NT2/D1 (cell line): ENCODE data around the gene NBEAL1.
"Not testable (repeated sequence)": the region's sequence is repeated elsewhere in the genome, so short reads cannot be mapped to it uniquely, and the experiment has no call there.

Experiments
- DNase-seq: peaks from one replicate; pipeline ENCODE4 v3.0.0-alpha.2; 2011; ENCODE audit warnings: low read depth, low spot score
- H3K27me3 ChIP-seq: 2 replicates; pipeline ENCODE4 v1.6.0; 2011; ENCODE audit warnings: mild to moderate bottlenecking; ENCODE audit not compliant: insufficient read length, insufficient read depth
- H3K36me3 ChIP-seq: 2 replicates; pipeline ENCODE4 v1.6.1; 2011; ENCODE audit warnings: mild to moderate bottlenecking, low read length, mixed read lengths; ENCODE audit not compliant: insufficient read depth, insufficient read length
- H3K4me1 ChIP-seq: 2 replicates; pipeline ENCODE4 v1.5.1; 2011; ENCODE audit not compliant: insufficient read depth, insufficient read length
- H3K4me3 ChIP-seq: 2 replicates; pipeline ENCODE4 v1.5.1; 2011; ENCODE audit warnings: low read depth; ENCODE audit not compliant: insufficient read length
- H3K9ac ChIP-seq: 2 replicates; pipeline ENCODE4 v1.6.0; 2011; ENCODE audit warnings: low read depth; ENCODE audit not compliant: insufficient read length
- H3K9me3 ChIP-seq: 2 replicates; pipeline ENCODE4 v1.5.1; 2011; ENCODE audit warnings: mild to moderate bottlenecking, low read length; ENCODE audit not compliant: insufficient read depth
- SUZ12 ChIP-seq: IDR thresholded peaks from 2 replicates; pipeline ENCODE4 v1.6.1; 2011; ENCODE audit not compliant: insufficient read length, insufficient read depth; ENCODE audit errors: extremely low read depth
- YY1 ChIP-seq: IDR thresholded peaks from 2 replicates; pipeline ENCODE4 v1.6.1; 2011; ENCODE audit not compliant: insufficient read length, insufficient read depth
- ZNF274 ChIP-seq: IDR thresholded peaks from 2 replicates; pipeline ENCODE4 v1.6.1; 2011; ENCODE audit warnings: mild to moderate bottlenecking, low read depth, low read length

NBEAL1 gene

GRCh38 chr2:203200866-203201265 is 186.2 kb downstream of the NBEAL1 start:
- no peak overlapping the region for H3K4me3 ChIP-seq
- TF ChIP-seq YY1 = no peak
- TF ChIP-seq SUZ12 = no peak
- H3K9me3 ChIP-seq = peaks cover 4% of the 10 kb centered on the region
- H3K9ac ChIP-seq = no peak overlapping the region
- no peaks in the 10 kb centered on the region for H3K4me1 ChIP-seq
- peaks cover 22% of the 10 kb centered on the region for H3K36me3 ChIP-seq
- H3K27me3 ChIP-seq = no peaks in the 10 kb centered on the region
- no peak for DNase-seq

GRCh38 chr2:203201426-203201825 is 186.8 kb downstream of the NBEAL1 start:
- no peak overlapping the region for H3K4me3 ChIP-seq
- DNase-seq = no peak
- H3K9me3 ChIP-seq = peaks cover 8% of the 10 kb centered on the region
- H3K9ac ChIP-seq = no peak overlapping the region
- no peak for TF ChIP-seq ZNF274
- TF ChIP-seq SUZ12 = no peak
- TF ChIP-seq YY1 = no peak
- peaks cover 24% of the 10 kb centered on the region for H3K36me3 ChIP-seq
- H3K4me1 ChIP-seq = no peaks in the 10 kb centered on the region
- H3K27me3 ChIP-seq = no peaks in the 10 kb centered on the region

GRCh38 chr2:203209538-203209937 is 194.9 kb downstream of the NBEAL1 start:
- Histone ChIP-seq H3K4me1 (no peaks in the 10 kb centered on the region), H3K9me3 (peaks cover 8% of the 10 kb centered on the region), H3K27me3 (no peaks in the 10 kb centered on the region), H3K4me3 (no peak overlapping the region), H3K36me3 (peaks cover 23% of the 10 kb centered on the region), H3K9ac (no peak overlapping the region)
- no peak for DNase-seq
- TF ChIP-seq ZNF274 (no peak), SUZ12 (no peak), YY1 (no peak)

- Histone ChIP-seq H3K36me3 (no peaks in the 10 kb centered on the region), H3K9ac (no peak overlapping the region), H3K27me3 (no peaks in the 10 kb centered on the region), H3K9me3 (peaks cover 8% of the 10 kb centered on the region; the same call in 1 of the 2 replicates), H3K4me1 (no peaks in the 10 kb centered on the region), H3K4me3 (no peak overlapping the region)
- TF ChIP-seq YY1 (no peak), ZNF274 (no peak), SUZ12 (no peak)
- DNase-seq = peak; percentile 13
These were observed 210.9 kb downstream of the NBEAL1 start for GRCh38 chr2:203225423-203226039.

GRCh38 chr2:203229674-203230073 is 215.0 kb downstream of the NBEAL1 start:
- not testable (repeated sequence) for H3K27me3 ChIP-seq, H3K4me3 ChIP-seq, H3K9me3 ChIP-seq, H3K9ac ChIP-seq, DNase-seq, H3K36me3 ChIP-seq, H3K4me1 ChIP-seq

GRCh38 chr2:203237346-203238238 is 222.9 kb downstream of the NBEAL1 start:
- H3K36me3 ChIP-seq = peaks cover 19% of the 10 kb centered on the region
- H3K9ac ChIP-seq = peak overlapping the region; percentile 54
- no peak for DNase-seq
- no peaks in the 10 kb centered on the region for H3K27me3 ChIP-seq
- no peaks in the 10 kb centered on the region for H3K4me1 ChIP-seq
- H3K4me3 ChIP-seq = peak overlapping the region; percentile 57
- TF ChIP-seq SUZ12 (no peak), ZNF274 (no peak), YY1 (no peak)
- H3K9me3 ChIP-seq = no peaks in the 10 kb centered on the region

GRCh38 chr2:203238292-203238703 is 223.6 kb downstream of the NBEAL1 start:
- Histone ChIP-seq H3K9ac (peak overlapping the region; percentile 75), H3K4me1 (no peaks in the 10 kb centered on the region), H3K4me3 (peak overlapping the region; percentile 57), H3K27me3 (no peaks in the 10 kb centered on the region), H3K9me3 (no peaks in the 10 kb centered on the region), H3K36me3 (peaks cover 25% of the 10 kb centered on the region)
- TF ChIP-seq YY1 = no peak
- TF ChIP-seq ZNF274 = no peak
- no peak for TF ChIP-seq SUZ12
- DNase-seq = no peak
